Mesothelial cell of epicardium (in vitro differentiated cells): ENCODE results near the gene HES4. TPM values are rescaled to one million over a fixed set of nuclear protein-coding genes. Genes with fewer than 3 reads are reported as not detected.

Experiments
- DNase-seq, 2 experiments: peaks; one replicate each; pipeline ENCODE4 v3.0.0; 2021; ENCODE audit warnings: low spot score in 2 of 2; ENCODE audit not compliant: unreplicated experiment in 2 of 2
- H3K27ac Mint-ChIP-seq: 2 replicates; pipeline ENCODE4 v1.8.0; 2021; ENCODE audit warnings: mixed read lengths
- H3K27me3 Mint-ChIP-seq: 2 replicates; pipeline ENCODE4 v1.8.0; 2021; ENCODE audit warnings: low read depth, mixed read lengths
- H3K36me3 Mint-ChIP-seq: 2 replicates; pipeline ENCODE4 v1.8.0; 2021; ENCODE audit warnings: mixed read lengths
- H3K4me1 Mint-ChIP-seq: 2 replicates; pipeline ENCODE4 v1.8.0; 2021; ENCODE audit warnings: mixed read lengths
- H3K4me3 Mint-ChIP-seq: 2 replicates; pipeline ENCODE4 v1.8.0; 2021; ENCODE audit warnings: mild to moderate bottlenecking, moderate library complexity, mixed read lengths
- H3K9me3 Mint-ChIP-seq: 2 replicates; pipeline ENCODE4 v1.8.0; 2021; ENCODE audit warnings: mixed read lengths
- CTCF ChIP-seq: fragments of 200-600 bp; sonication (generic); IDR thresholded peaks from one replicate; pipeline ENCODE4 v1.5.0; 2021; ENCODE audit warnings: antibody characterized with exemption; ENCODE audit not compliant: unreplicated experiment
- total RNA-seq: library from RNA; stranded (reverse); gene quantifications from 3 replicates; pipeline ENCODE4 v1.2.1, GENCODE V29; 2021

Gene HES4
- total RNA-seq, 1 donor from 2014 or later, result 92.0 TPM

- no peaks in the 10 kb centered on the region for H3K27me3 Mint-ChIP-seq
- H3K4me3 Mint-ChIP-seq, result no peak overlapping the region
- peaks cover 16% of the 10 kb centered on the region for H3K4me1 Mint-ChIP-seq
- DNase-seq, result no peak
- no peaks in the 10 kb centered on the region for H3K9me3 Mint-ChIP-seq
- peaks cover 7% of the 10 kb centered on the region for H3K36me3 Mint-ChIP-seq
- no peak overlapping the region for H3K27ac Mint-ChIP-seq
- TF ChIP-seq CTCF, result no peak
Observed at GRCh38 chr1:1006305-1007159, 6.6 kb upstream of the HES4 start.

- no peak for DNase-seq
- no peak for TF ChIP-seq CTCF
- Mint-ChIP-seq H3K36me3 (peaks cover 6% of the 10 kb centered on the region), H3K27me3 (no peaks in the 10 kb centered on the region), H3K4me3 (no peak overlapping the region), H3K27ac (peak overlapping the region; percentile 53), H3K4me1 (peaks cover 16% of the 10 kb centered on the region), H3K9me3 (no peaks in the 10 kb centered on the region)
Observed at GRCh38 chr1:1005774-1006304, 5.9 kb upstream of the HES4 start.

- DNase-seq, result no peak
- TF ChIP-seq CTCF, result no peak
- Mint-ChIP-seq H3K27me3 (peaks cover 2% of the 10 kb centered on the region), H3K36me3 (peaks cover 6% of the 10 kb centered on the region), H3K27ac (peak overlapping the region; percentile 92), H3K9me3 (no peaks in the 10 kb centered on the region), H3K4me1 (peaks cover 18% of the 10 kb centered on the region), H3K4me3 (peak overlapping the region; percentile 44)
Observed at GRCh38 chr1:1004780-1005697, 5.1 kb upstream of the HES4 start.

GRCh38 chr1:1004420-1004779 lies 4.5 kb upstream of the HES4 start:
- no peak for DNase-seq
- H3K27me3 Mint-ChIP-seq, result peaks cover 2% of the 10 kb centered on the region
- H3K9me3 Mint-ChIP-seq, result no peaks in the 10 kb centered on the region
- no peak for TF ChIP-seq CTCF
- H3K4me1 Mint-ChIP-seq, result peaks cover 18% of the 10 kb centered on the region
- H3K27ac Mint-ChIP-seq, result peak overlapping the region; percentile 92
- peaks cover 6% of the 10 kb centered on the region for H3K36me3 Mint-ChIP-seq
- H3K4me3 Mint-ChIP-seq, result peak overlapping the region; percentile 44

GRCh38 chr1:1003618-1004419 lies 3.9 kb upstream of the HES4 start:
- H3K4me1 Mint-ChIP-seq, result peaks cover 18% of the 10 kb centered on the region
- no peak for TF ChIP-seq CTCF
- no peak overlapping the region for H3K4me3 Mint-ChIP-seq
- H3K27ac Mint-ChIP-seq, result no peak overlapping the region
- no peak for DNase-seq
- H3K27me3 Mint-ChIP-seq, result peaks cover 2% of the 10 kb centered on the region
- no peaks in the 10 kb centered on the region for H3K9me3 Mint-ChIP-seq
- H3K36me3 Mint-ChIP-seq, result peaks cover 2% of the 10 kb centered on the region
